GM13977 (cell line): ENCODE results near the gene PIK3R2.

ENCODE experiments used
- DNase-seq: peaks from one replicate; pipeline ENCODE4 v3.0.0; 2012; ENCODE audit warnings: low spot score
- CTCF ChIP-seq: IDR thresholded peaks from 2 replicates; pipeline ENCODE4 v1.5.1; 2012; ENCODE audit warnings: mild to moderate bottlenecking, control low read depth; ENCODE audit not compliant: insufficient read depth; ENCODE audit errors: extremely low read depth, missing control alignments
- in situ Hi-C: fragments of 300-500 bp; cut with MboI; formaldehyde crosslinking; loops from one replicate; pipeline ENCODE4 v1.12.0; 2022; ENCODE audit warnings: low sequenced_read_pairs, low pct_unique_long_range_greater_than_20kb, mixed read lengths, inconsistent platforms; ENCODE audit not compliant: unreplicated experiment

PIK3R2 gene

GRCh38 chr19:18214779-18215433 lies 61.9 kb downstream of the PIK3R2 start:
- in situ Hi-C loops, result no loop called here
- no peak for TF ChIP-seq CTCF
- no peak for DNase-seq

GRCh38 chr19:18216789-18217188 lies 63.8 kb downstream of the PIK3R2 start:
- no peak for TF ChIP-seq CTCF
- in situ Hi-C loops, result no loop called here
- no peak for DNase-seq

DNA sequence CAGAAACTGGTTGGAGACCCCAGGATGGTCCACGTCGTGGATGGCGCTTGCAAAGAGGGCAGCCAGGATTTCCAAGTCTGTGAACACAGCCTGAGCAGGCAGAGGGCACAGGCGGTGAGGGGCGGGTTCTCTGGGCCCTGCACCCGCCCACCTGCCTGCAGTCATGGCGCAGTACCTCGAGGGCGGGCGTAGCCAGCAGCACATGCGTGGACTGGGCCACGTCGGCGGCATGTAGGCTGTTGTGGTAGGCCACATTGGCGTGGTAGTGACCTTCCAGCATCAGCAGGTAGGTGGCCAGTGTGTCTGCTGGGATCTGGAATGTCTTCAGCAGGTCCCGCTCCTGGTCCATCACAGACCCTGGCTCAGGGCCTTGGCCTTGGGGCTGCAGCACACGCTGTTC lies 65.2 kb downstream of the PIK3R2 start:
- DNase-seq, result no peak
- in situ Hi-C loops, result no loop called here
- TF ChIP-seq CTCF, result no peak

GRCh38 chr19:18218600-18218999 lies 65.6 kb downstream of the PIK3R2 start:
- DNase-seq, result no peak
- in situ Hi-C loops, result no loop called here
- no peak for TF ChIP-seq CTCF
